Measurements from ENCODE around the gene PAQR8.
"Not testable (repeated sequence)": the region's sequence is repeated elsewhere in the genome, so short reads cannot be mapped to it uniquely, and the experiment has no call there.

Gene PAQR8

DNA sequence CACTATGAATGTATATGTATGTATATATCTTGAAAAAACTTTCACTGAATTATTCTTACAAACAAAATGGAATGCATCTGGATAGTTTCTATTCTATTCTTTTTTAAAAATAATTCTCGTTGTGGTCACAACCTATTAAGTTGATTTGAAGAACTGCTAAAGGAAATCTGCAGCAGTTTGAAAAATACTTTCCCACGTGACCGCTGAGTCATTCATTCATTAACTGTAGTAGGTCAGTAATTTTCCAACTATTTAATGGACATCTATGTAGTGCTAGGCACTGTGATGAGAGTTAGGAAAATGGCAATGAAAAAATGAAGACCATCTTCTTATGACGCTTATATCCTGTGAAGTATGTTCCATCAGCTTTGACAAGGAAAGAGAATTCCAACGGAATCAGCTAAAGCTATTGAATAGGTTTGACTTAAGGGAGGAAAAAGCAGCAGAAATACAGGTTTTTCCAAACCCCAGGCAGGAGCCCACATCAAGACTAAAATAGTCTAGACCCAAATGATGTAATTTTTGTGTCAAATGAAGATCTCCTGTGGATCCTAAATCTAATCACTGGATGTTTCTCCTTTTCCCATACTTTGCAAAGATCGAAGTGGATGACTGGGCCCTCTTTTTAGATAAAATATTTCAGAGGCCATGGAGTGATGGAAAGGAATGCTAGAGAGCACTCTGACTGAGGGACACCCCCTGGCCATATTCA, 54.1 kb downstream of the PAQR8 start:
- no peak for DNase-seq

- DNase-seq = peak; percentile 54
Measured at GRCh38 chr6:52416629-52417151, 54.7 kb downstream of the PAQR8 start.

- no peak for DNase-seq
Measured at GRCh38 chr6:52417675-52418111, 55.7 kb downstream of the PAQR8 start.

DNA sequence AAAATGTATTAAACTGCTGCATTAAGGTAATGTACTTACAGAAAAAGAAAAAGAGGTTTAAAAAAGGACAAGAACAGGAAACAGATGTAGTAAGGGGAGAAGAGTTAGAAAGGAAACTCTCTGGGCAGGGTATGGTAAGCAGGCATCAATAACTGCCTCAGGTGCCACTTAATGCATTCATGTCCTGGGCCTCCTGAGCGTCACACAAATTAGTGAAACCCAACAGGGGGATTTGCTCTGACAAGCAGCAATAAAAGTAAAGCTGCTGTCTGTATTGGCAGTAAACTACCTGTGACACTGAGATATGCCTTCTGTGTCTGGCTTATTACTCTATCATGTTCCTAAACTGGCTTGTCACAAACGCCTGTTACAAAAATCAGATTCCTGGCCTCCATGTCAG, 56.7 kb downstream of the PAQR8 start:
- no peak for DNase-seq

DNA sequence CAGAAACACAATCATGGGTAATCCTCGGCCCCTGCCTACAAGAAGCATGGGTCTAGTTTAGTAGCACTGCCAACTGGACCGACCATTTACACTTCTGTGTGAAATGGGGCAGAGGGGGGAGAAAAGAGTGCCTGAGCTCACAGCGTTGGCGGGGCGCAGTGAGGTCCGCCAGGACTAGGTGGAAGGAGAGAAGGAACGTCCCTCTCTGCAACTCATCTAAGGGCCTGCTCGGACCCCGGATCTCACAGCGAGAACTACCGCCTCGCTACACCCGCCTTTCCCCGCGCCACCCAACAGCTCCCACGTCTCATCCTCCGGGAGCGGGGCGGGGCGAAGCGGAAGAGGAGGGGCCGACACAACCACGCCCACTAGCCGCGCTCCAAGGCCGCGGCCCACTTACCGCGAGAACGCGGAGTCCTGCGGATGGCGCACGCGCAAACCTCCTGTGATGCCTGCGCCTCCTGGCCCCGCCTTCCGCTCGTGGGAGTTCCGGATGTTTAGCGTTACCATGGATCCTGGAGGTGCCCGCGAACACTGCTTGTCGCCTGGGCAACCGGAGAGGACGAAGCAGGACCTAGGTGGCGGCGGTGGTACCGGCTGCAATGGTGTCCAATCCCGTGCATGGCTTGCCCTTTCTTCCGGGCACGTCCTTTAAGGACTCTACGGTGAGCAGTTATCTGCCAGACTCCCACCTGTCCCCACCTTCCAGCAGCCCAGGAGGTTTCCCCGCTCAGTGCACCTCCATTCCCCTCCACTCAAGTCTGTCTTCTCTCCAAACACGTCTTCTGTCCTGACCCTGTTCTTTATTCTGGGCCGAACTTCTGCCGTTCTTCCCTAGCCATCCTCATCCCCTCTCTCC, 58.1 kb downstream of the PAQR8 start, which contains the start of gene EFHC1:
TSS of gene EFHC1 (plus strand) at position 534 of the 859 bp plus-strand sequence. CDS start at position 603, 69 bp downstream.
- DNase-seq = peak; percentile 99

DNA sequence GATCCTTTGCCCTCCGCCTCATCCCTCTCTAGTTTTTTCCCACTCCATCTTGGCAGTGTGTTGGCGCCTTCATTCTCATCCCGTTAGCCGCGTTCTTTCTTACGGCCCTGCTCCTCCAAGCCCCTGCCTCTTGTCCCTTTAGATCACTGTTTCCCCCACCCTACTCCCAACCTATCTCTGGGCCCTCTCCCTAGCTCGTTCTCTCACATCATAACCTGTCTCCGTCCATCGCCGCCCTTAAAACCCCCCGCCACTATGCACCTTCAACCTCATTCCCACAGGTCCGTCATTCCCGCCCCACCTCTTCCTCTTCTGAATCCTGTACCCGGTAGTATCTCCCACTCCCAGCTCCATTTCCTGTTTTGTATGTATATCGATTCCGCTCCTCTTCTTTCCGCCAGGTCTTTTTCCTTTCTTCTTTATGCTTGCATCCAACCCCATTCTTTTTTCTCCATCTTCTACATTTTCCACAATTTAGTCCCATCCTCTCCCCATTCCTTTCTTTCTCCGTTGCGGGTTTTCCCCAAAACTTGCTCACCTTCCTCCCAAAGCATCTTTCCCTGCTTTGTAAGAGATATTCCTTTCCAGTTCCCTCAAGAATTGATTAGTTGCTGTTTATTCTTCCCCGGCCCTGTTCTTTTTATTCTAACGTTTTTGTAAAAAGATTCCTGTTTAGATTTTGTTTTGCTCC, 58.9 kb downstream of the PAQR8 start:
- DNase-seq = no peak

GRCh38 chr6:52422156-52422555, 60.2 kb downstream of the PAQR8 start:
- no peak for DNase-seq

GRCh38 chr6:52423448-52423847, 61.5 kb downstream of the PAQR8 start:
- DNase-seq = no peak

- no peak for DNase-seq
Measured at GRCh38 chr6:52423971-52424381, 62.0 kb downstream of the PAQR8 start.

DNA sequence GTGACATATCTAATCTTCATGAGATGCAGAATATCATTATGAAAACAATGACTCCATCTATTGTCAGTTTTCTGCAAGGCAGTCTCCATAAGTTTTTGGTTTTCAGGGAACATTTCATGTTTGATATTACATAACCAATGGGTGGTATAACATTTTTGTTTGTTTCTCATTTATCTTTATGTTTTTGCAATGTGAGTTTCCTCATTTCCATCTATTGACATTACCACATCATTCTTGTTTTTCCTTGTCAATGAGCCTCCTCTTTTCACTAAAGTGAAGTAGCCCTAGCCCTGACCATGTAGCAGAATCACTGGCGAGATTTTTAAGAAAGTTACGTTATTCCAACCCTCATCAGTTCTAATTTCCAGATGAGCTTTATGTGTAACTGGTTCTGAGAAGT, 62.6 kb downstream of the PAQR8 start:
- no peak for DNase-seq

- DNase-seq = no peak
Measured at GRCh38 chr6:52426667-52427066, 64.7 kb downstream of the PAQR8 start.

- DNase-seq = not testable (repeated sequence)
Measured at GRCh38 chr6:52433294-52433693, 71.3 kb downstream of the PAQR8 start.

GRCh38 chr6:52435345-52435744, 73.4 kb downstream of the PAQR8 start:
- DNase-seq = no peak

- no peak for DNase-seq
Measured at GRCh38 chr6:52438926-52439325, 77.0 kb downstream of the PAQR8 start.

DNA sequence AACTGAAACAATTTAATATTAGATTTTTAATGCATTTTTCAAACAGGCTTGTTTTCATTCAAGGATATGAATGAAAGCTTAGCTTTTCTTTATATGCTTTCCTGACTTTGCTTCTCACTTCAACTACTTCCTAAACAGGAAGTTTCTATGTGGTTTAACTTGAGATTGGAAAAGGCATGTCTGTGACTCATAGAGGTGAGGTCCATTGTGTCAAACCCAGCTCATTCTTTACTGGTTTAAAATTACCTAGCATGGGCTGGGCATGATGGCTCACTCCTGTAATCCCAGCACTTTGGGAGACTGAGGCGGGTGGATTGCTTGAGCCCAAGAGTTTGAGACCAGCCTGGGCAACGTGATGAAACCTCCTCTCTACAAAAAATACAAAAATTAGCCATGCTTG, 92.6 kb downstream of the PAQR8 start:
- no peak for DNase-seq

- no peak for DNase-seq
Measured at GRCh38 chr6:52457096-52457495, 95.1 kb downstream of the PAQR8 start.
